ENCODE data around the gene RGMB. TPM values are rescaled to one million over a fixed set of nuclear protein-coding genes. Genes with fewer than 3 reads are reported as not detected.
A peak's percentile ranks its signal among the peaks of the same experiment; 100 is the strongest.

RGMB gene
- total and polyA plus RNA-seq, 2 of the 13 experiments (the other 11 are each of a cell fraction or from before 2014, with no cell fraction given): 3.0 to 3.8 TPM

- TF ChIP-seq CREB1 (IDR thresholded peaks at IDR 0.05) (no peak), CREB1 (CRISPR knock-in tag; IDR thresholded peaks at IDR 0.05) (peak; percentile 60; the same call in 1 of the 2 replicates), ZKSCAN1 (IDR thresholded peaks at IDR 0.05; ENCODE audit: low read length) (no peak), ZFAT (CRISPR knock-in tag; conservative IDR thresholded peaks at IDR 0.05) (no peak), TRIM24 (CRISPR knock-in tag; IDR thresholded peaks at IDR 0.05) (no peak), ZNF343 (CRISPR knock-in tag; IDR thresholded peaks at IDR 0.05) (peak; percentile 79; the same call in 1 of the 2 replicates), ZNF281 (CRISPR knock-in tag; IDR thresholded peaks at IDR 0.05; ENCODE audit: borderline replicate concordance) (no peak), FOXJ3 (CRISPR knock-in tag; IDR thresholded peaks at IDR 0.05; ENCODE audit: borderline replicate concordance) (no peak; the same call in 1 of the 2 replicates), ZNF501 (CRISPR knock-in tag; IDR thresholded peaks at IDR 0.05) (peak; percentile 79; the same call in 1 of the 2 replicates), ZEB1 (IDR thresholded peaks at IDR 0.05; ENCODE audit: insufficient replicate concordance, low read depth) (peak; percentile 33), TCF12 (IDR thresholded peaks at IDR 0.05) (no peak), TCF12 (CRISPR knock-in tag; IDR thresholded peaks at IDR 0.05) (no peak), BHLHE40 (IDR thresholded peaks at IDR 0.05; ENCODE audit: low read length) (no peak), ZBTB25 (CRISPR knock-in tag; IDR thresholded peaks at IDR 0.05) (no peak; the same call in 1 of the 2 replicates), SMARCC2 (IDR thresholded peaks at IDR 0.05) (no peak), ZNF20 (CRISPR knock-in tag; IDR thresholded peaks at IDR 0.05) (no peak; the same call in 1 of the 2 replicates), MTA3 (CRISPR knock-in tag; IDR thresholded peaks at IDR 0.05) (no peak), KLF11 (CRISPR knock-in tag; IDR thresholded peaks at IDR 0.05) (peak; percentile 81; the same call in 1 of the 2 replicates), U2AF1 (optimal IDR thresholded peaks at IDR 0.05; ENCODE audit: low read depth, low read length) (no peak), ZNF557 (CRISPR knock-in tag; IDR thresholded peaks at IDR 0.05) (peak; percentile 89; the same call in 1 of the 2 replicates), ZNF766 (CRISPR knock-in tag; IDR thresholded peaks at IDR 0.05; ENCODE audit: borderline replicate concordance) (no peak), THAP7 (CRISPR knock-in tag; IDR thresholded peaks at IDR 0.05) (no peak; the same call in 1 of the 2 replicates), ZNF282 (IDR thresholded peaks at IDR 0.05; ENCODE audit: partially characterized antibody) (no peak), HNF1A (IDR thresholded peaks at IDR 0.05; ENCODE audit: low read depth) (no peak), HNF1A (CRISPR knock-in tag; IDR thresholded peaks at IDR 0.05; ENCODE audit: borderline replicate concordance) (no peak; the same call in 1 of the 2 replicates)
These were observed 324 bp upstream of the RGMB start (continued) for GRCh38 chr5:98773214-98773463.

All from HepG2 (cell line).